Measurements from ENCODE around the gene PSPH. TPM values are rescaled to one million over a fixed set of nuclear protein-coding genes. Genes with fewer than 3 reads are reported as not detected.

The PSPH gene
- total RNA-seq, 1 experiment from 2014 or later = 59.0 TPM

- no TSS peak for BruUV-seq (replicated peaks)
- no peaks in the 10 kb centered on the region for H3K9me3 ChIP-seq (ENCODE audit: low read depth, low read length, poor library complexity, severe bottlenecking)
- DNase-seq (ENCODE audit: low spot score) = peak; percentile 92
- intact Hi-C loops (cut with micrococcal nuclease; ENCODE audit: unreplicated experiment) = no loop called here
- H3K4me1 ChIP-seq (ENCODE audit: insufficient read depth, low read length, poor library complexity, severe bottlenecking) = peaks cover 20% of the 10 kb centered on the region
- H3K27ac ChIP-seq (ENCODE audit: low read depth, low read length, poor library complexity, severe bottlenecking) = peak within 1 kb of the TSS; percentile 86
- H3K4me3 ChIP-seq (ENCODE audit: low read depth, low read length, poor library complexity, severe bottlenecking) = peak within 1 kb of the TSS; percentile 78
- no peak for TF ChIP-seq EZH2 (IDR thresholded peaks at IDR 0.05; ENCODE audit: borderline replicate concordance, low read depth, low read length, poor library complexity, severe bottlenecking)
- TF ChIP-seq, protein P1, sequence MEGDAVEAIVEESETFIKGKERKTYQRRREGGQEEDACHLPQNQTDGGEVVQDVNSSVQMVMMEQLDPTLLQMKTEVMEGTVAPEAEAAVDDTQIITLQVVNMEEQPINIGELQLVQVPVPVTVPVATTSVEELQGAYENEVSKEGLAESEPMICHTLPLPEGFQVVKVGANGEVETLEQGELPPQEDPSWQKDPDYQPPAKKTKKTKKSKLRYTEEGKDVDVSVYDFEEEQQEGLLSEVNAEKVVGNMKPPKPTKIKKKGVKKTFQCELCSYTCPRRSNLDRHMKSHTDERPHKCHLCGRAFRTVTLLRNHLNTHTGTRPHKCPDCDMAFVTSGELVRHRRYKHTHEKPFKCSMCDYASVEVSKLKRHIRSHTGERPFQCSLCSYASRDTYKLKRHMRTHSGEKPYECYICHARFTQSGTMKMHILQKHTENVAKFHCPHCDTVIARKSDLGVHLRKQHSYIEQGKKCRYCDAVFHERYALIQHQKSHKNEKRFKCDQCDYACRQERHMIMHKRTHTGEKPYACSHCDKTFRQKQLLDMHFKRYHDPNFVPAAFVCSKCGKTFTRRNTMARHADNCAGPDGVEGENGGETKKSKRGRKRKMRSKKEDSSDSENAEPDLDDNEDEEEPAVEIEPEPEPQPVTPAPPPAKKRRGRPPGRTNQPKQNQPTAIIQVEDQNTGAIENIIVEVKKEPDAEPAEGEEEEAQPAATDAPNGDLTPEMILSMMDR (conservative IDR thresholded peaks at IDR 0.05; ENCODE audit: low read depth, low read length) = no peak
- no peaks in the 10 kb centered on the region for H3K27me3 ChIP-seq (replicated peaks; ENCODE audit: insufficient read depth, low read depth, low read length, poor library complexity)
- ChIA-PET POLR2A (ENCODE audit: low non-redundant PET) (interaction anchor here (0.6 to 0.7 kb wide), 2 partner anchors 32 to 506 kb away, joined by 5 to 30 read pairs; no protein-coding TSS in a partner anchor), CTCF (interaction anchor here (1.0 kb wide), 1 partner anchor 10 kb away, joined by 6 read pairs; no protein-coding TSS in a partner anchor)
- H3K36me3 ChIP-seq (ENCODE audit: insufficient read depth, low read length, poor library complexity, severe bottlenecking) = peaks cover 56% of the 10 kb centered on the region
These were observed 12.8 kb upstream of the PSPH start, which contains the start of gene SUMF2 for GRCh38 chr7:56063882-56064625. SUMF2 (plus strand) TSS chr7:56064286; CDS start chr7:56064312, 26 bp downstream.

DNA sequence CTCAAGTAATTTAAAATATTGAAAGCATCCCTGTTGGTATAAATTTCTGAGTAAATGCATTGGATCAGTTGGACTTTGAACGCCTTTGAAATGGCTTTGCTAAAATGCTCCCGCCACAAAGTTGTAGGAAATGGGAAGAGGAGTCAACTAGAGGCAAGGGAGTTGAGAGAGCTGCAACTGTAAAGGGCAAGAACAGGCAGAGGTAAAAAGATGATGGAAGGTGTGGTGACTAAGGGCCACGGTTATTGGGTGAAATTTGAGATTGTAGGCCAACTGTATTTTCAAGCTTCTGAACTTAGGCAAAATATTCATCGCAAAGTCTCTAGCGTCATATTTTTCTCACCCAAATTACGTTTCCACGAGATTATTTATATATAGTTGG is 12.2 kb upstream of the PSPH start:
- no peaks in the 10 kb centered on the region for H3K9me3 ChIP-seq (ENCODE audit: low read depth, low read length, poor library complexity, severe bottlenecking)
- ChIA-PET POLR2A (ENCODE audit: low non-redundant PET) (no interaction called here), CTCF (interaction anchor here (1.0 kb wide), 1 partner anchor 11 kb away, joined by 6 read pairs; no protein-coding TSS in a partner anchor)
- no peak overlapping the region for H3K4me3 ChIP-seq (ENCODE audit: low read depth, low read length, poor library complexity, severe bottlenecking)
- H3K27me3 ChIP-seq (replicated peaks; ENCODE audit: insufficient read depth, low read depth, low read length, poor library complexity) = no peaks in the 10 kb centered on the region
- intact Hi-C loops (cut with micrococcal nuclease; ENCODE audit: unreplicated experiment) = no loop called here
- TF ChIP-seq, protein P1 (conservative IDR thresholded peaks at IDR 0.05; ENCODE audit: low read depth, low read length) = no peak
- TF ChIP-seq EZH2 (IDR thresholded peaks at IDR 0.05; ENCODE audit: borderline replicate concordance, low read depth, low read length, poor library complexity, severe bottlenecking) = no peak
- TSS peak; percentile 38 for BruUV-seq (replicated peaks)
- DNase-seq (ENCODE audit: low spot score) = no peak
- peaks cover 20% of the 10 kb centered on the region for H3K4me1 ChIP-seq (ENCODE audit: insufficient read depth, low read length, poor library complexity, severe bottlenecking)
- H3K36me3 ChIP-seq (ENCODE audit: insufficient read depth, low read length, poor library complexity, severe bottlenecking) = peaks cover 56% of the 10 kb centered on the region
- H3K27ac ChIP-seq (ENCODE audit: low read depth, low read length, poor library complexity, severe bottlenecking) = peak overlapping the region; percentile 86

GRCh38 chr7:56062382-56062781 is 11.1 kb upstream of the PSPH start:
- Histone ChIP-seq H3K9me3 (ENCODE audit: low read depth, low read length, poor library complexity, severe bottlenecking) (no peaks in the 10 kb centered on the region), H3K27me3 (replicated peaks; ENCODE audit: insufficient read depth, low read depth, low read length, poor library complexity) (no peaks in the 10 kb centered on the region), H3K4me3 (ENCODE audit: low read depth, low read length, poor library complexity, severe bottlenecking) (no peak overlapping the region), H3K36me3 (ENCODE audit: insufficient read depth, low read length, poor library complexity, severe bottlenecking) (peaks cover 64% of the 10 kb centered on the region), H3K4me1 (ENCODE audit: insufficient read depth, low read length, poor library complexity, severe bottlenecking) (peaks cover 20% of the 10 kb centered on the region), H3K27ac (ENCODE audit: low read depth, low read length, poor library complexity, severe bottlenecking) (peak overlapping the region; percentile 63)
- no TSS peak for BruUV-seq (replicated peaks)
- ChIA-PET CTCF (no interaction called here), POLR2A (ENCODE audit: low non-redundant PET) (no interaction called here)
- no peak for TF ChIP-seq EZH2 (IDR thresholded peaks at IDR 0.05; ENCODE audit: borderline replicate concordance, low read depth, low read length, poor library complexity, severe bottlenecking)
- TF ChIP-seq, protein P1 (conservative IDR thresholded peaks at IDR 0.05; ENCODE audit: low read depth, low read length) = no peak
- intact Hi-C loops (cut with micrococcal nuclease; ENCODE audit: unreplicated experiment) = no loop called here
- DNase-seq (ENCODE audit: low spot score) = peak; percentile 73
